Measurements from ENCODE around the gene IL10RA.
"Not testable (repeated sequence)": the region's sequence is repeated elsewhere in the genome, so short reads cannot be mapped to it uniquely, and the experiment has no call there.

Gene IL10RA

GRCh38 chr11:117962826-117963225 lies 23.4 kb upstream of the IL10RA start:
- DNase-seq: no peak

GRCh38 chr11:117966908-117967307 lies 19.3 kb upstream of the IL10RA start:
- DNase-seq: no peak

GRCh38 chr11:117969160-117969991 lies 16.8 kb upstream of the IL10RA start:
- DNase-seq: no peak

- peak; percentile 94 for DNase-seq
Measured at GRCh38 chr11:117970400-117971024, 15.7 kb upstream of the IL10RA start.

GRCh38 chr11:117972044-117972443 lies 14.2 kb upstream of the IL10RA start:
- no peak for DNase-seq

GRCh38 chr11:117972629-117973502 lies 13.3 kb upstream of the IL10RA start:
- DNase-seq: no peak

GRCh38 chr11:117973503-117973860 lies 12.7 kb upstream of the IL10RA start:
- peak; percentile 76 for DNase-seq

GRCh38 chr11:117976445-117976844 lies 9.7 kb upstream of the IL10RA start:
- no peak for DNase-seq

GRCh38 chr11:117977029-117977428 lies 9.2 kb upstream of the IL10RA start:
- no peak for DNase-seq

GRCh38 chr11:117977612-117978264 lies 8.5 kb upstream of the IL10RA start:
- DNase-seq: not testable (repeated sequence)

GRCh38 chr11:117978291-117978910 lies 7.8 kb upstream of the IL10RA start:
- DNase-seq: not testable (repeated sequence)

GRCh38 chr11:117978991-117979390 lies 7.2 kb upstream of the IL10RA start:
- no peak for DNase-seq

- no peak for DNase-seq
Measured at GRCh38 chr11:117979481-117980211, 6.5 kb upstream of the IL10RA start.

- DNase-seq: no peak
Measured at GRCh38 chr11:117980280-117980679, 5.9 kb upstream of the IL10RA start.

- DNase-seq: peak; percentile 46
Measured at GRCh38 chr11:117980720-117981119, 5.5 kb upstream of the IL10RA start.

GRCh38 chr11:117983163-117983475 lies 3.1 kb upstream of the IL10RA start:
- DNase-seq: no peak

GRCh38 chr11:117984476-117984875 lies 1.7 kb upstream of the IL10RA start:
- no peak for DNase-seq

- no peak for DNase-seq
Measured at GRCh38 chr11:117986981-117987574, 884 bp downstream of the IL10RA start.

GRCh38 chr11:117989351-117990102 lies 3.3 kb downstream of the IL10RA start:
- no peak for DNase-seq

- no peak for DNase-seq
Measured at GRCh38 chr11:117992136-117992535, 5.9 kb downstream of the IL10RA start.

GRCh38 chr11:117992620-117993019 lies 6.4 kb downstream of the IL10RA start:
- no peak for DNase-seq
